Uterus (tissue), 4 donors: ENCODE results near the gene KCTD1. TPM values are rescaled to one million over a fixed set of nuclear protein-coding genes. Genes with fewer than 3 reads are reported as not detected.

Experiments
- DNase-seq, 2 donors: peaks; one replicate each; pipeline ENCODE4 v3.0.0-alpha.2; 2019 to 2020
- H3K27ac ChIP-seq, 2 donors: fragments of 200-600 bp; sonication (generic); 1 replicate in 1 of 2; 2 replicates in 1 of 2; pipeline ENCODE4 v1.5.1; 2016 to 2018
- H3K27me3 ChIP-seq, 2 donors: fragments of 200-600 bp; sonication (generic); one replicate each; pipeline ENCODE4 v1.5.1; 2018 to 2019; ENCODE audit warnings: control low read depth in 1 of 2
- H3K36me3 ChIP-seq, 2 donors: fragments of 200-600 bp; sonication (generic); one replicate each; pipeline ENCODE4 v1.5.1; 2019; ENCODE audit warnings: control low read depth in 1 of 2
- H3K4me1 ChIP-seq, 2 donors: fragments of 200-600 bp; sonication (generic); one replicate each; pipeline ENCODE4 v1.5.1; 2018 to 2019; ENCODE audit warnings: control low read depth in 1 of 2
- H3K4me3 ChIP-seq, 2 donors: fragments of 200-600 bp; sonication (generic); 1 replicate in 1 of 2; 2 replicates in 1 of 2; pipeline ENCODE4 v1.5.1; 2018 to 2019; ENCODE audit warnings: mild to moderate bottlenecking in 1 of 2
- H3K9me3 ChIP-seq, 2 donors: fragments of 200-600 bp; sonication (generic); one replicate each; pipeline ENCODE4 v1.5.1; 2019; ENCODE audit warnings: control low read depth in 1 of 2
- CTCF ChIP-seq, 4 experiments: fragments of 200-600 bp in 2 of 4; fragments of 450-650 bp in 2 of 4; sonication (generic) in 2 of 4; IDR thresholded peaks; one replicate each; pipeline ENCODE4 v1.5.1; 2016 to 2019; ENCODE audit warnings: antibody characterized with exemption in 4 of 4, mild to moderate bottlenecking in 2 of 4, moderate library complexity in 1 of 4
- POLR2A ChIP-seq, 2 donors: fragments of 450-650 bp; IDR thresholded peaks; one replicate each; pipeline ENCODE4 v1.6.1; 2016; ENCODE audit warnings: antibody characterized with exemption in 2 of 2, mild to moderate bottlenecking in 1 of 2, moderate library complexity in 1 of 2
- intact Hi-C: fragments of 100-400 bp; cut with DNase I; formaldehyde crosslinking; loops from one replicate; pipeline ENCODE4 v1.15.1; 2023; ENCODE audit warnings: low total_unique reads
- total RNA-seq, 4 donors: library from RNA; depleted of rRNA in 3 of 4; stranded (reverse); fragments of >200 nt in 3 of 4; gene quantifications; one replicate each; pipeline versions ENCODE4 v1.1.0 to v1.2.4, GENCODE V29; 2014 to 2023
- donor health status: DM: yes; HTN: yes; CAD: no.

KCTD1 gene
- total RNA-seq, 4 donors from 2014 or later: 1.2 to 41.3 (median 11.7) TPM

GRCh38 chr18:26555804-26556553 lies 7.6 kb upstream of the KCTD1 start:
- Histone ChIP-seq H3K4me3 (no peak overlapping the region), H3K27ac (no peak overlapping the region), H3K36me3 (no peaks in the 10 kb centered on the region), H3K9me3 (no peaks in the 10 kb centered on the region), H3K4me1 (no peaks in the 10 kb centered on the region), H3K27me3 (no peaks in the 10 kb centered on the region)
- DNase-seq: no peak
- intact Hi-C loops: no loop called here
- TF ChIP-seq POLR2A (IDR thresholded peaks at IDR 0.05) (no peak), CTCF (IDR thresholded peaks at IDR 0.05) (no peak)

- H3K27ac ChIP-seq: no peak overlapping the region
- no peaks in the 10 kb centered on the region for H3K9me3 ChIP-seq
- TF ChIP-seq CTCF (IDR thresholded peaks at IDR 0.05): no peak
- TF ChIP-seq POLR2A (IDR thresholded peaks at IDR 0.05): no peak
- no peaks in the 10 kb centered on the region for H3K36me3 ChIP-seq
- DNase-seq: no peak
- H3K4me3 ChIP-seq: no peak overlapping the region
- intact Hi-C loops: no loop called here
- H3K4me1 ChIP-seq: peaks cover 0 to 12% of the 10 kb centered on the region in 2 donors
- no peaks in the 10 kb centered on the region for H3K27me3 ChIP-seq
Observed at GRCh38 chr18:26553943-26554342, 5.6 kb upstream of the KCTD1 start.

GRCh38 chr18:26551695-26552081 lies 3.3 kb upstream of the KCTD1 start:
- intact Hi-C loops: no loop called here
- TF ChIP-seq POLR2A (IDR thresholded peaks at IDR 0.05): no peak
- TF ChIP-seq CTCF (IDR thresholded peaks at IDR 0.05): no peak
- Histone ChIP-seq H3K36me3 (no peaks in the 10 kb centered on the region), H3K4me1 (peaks cover 0 to 12% of the 10 kb centered on the region in 2 donors), H3K27me3 (no peaks in the 10 kb centered on the region), H3K27ac (no peak overlapping the region), H3K9me3 (no peaks in the 10 kb centered on the region), H3K4me3 (no peak overlapping the region)
- DNase-seq: no peak

- intact Hi-C loops: no loop called here
- no peaks in the 10 kb centered on the region for H3K27me3 ChIP-seq
- TF ChIP-seq POLR2A (IDR thresholded peaks at IDR 0.05) (no peak), CTCF (IDR thresholded peaks at IDR 0.05) (no peak)
- no peak overlapping the region for H3K27ac ChIP-seq
- DNase-seq: peak in 1 of 2 donors; percentile 16
- no peaks in the 10 kb centered on the region for H3K9me3 ChIP-seq
- peaks cover 0 to 12% of the 10 kb centered on the region in 2 donors for H3K4me1 ChIP-seq
- H3K4me3 ChIP-seq: peak overlapping the region; percentile 58 to 68
- H3K36me3 ChIP-seq: no peaks in the 10 kb centered on the region
Observed at GRCh38 chr18:26550998-26551694, 2.8 kb upstream of the KCTD1 start.
